Sigmoid colon (tissue), 4 donors: ENCODE data around the gene REPS1.

Experiments used
- EP300 ChIP-seq, 4 donors: sonication (generic); formaldehyde crosslinking; IDR thresholded peaks; one replicate each; pipeline ENCODE4 v1.6.1; 2017; ENCODE audit warnings: antibody characterized with exemption in 4 of 4
- POLR2A ChIP-seq, 2 donors: fragments of 450-650 bp; IDR thresholded peaks; one replicate each; pipeline ENCODE4 v1.6.1; 2016; ENCODE audit warnings: antibody characterized with exemption in 2 of 2, mild to moderate bottlenecking in 2 of 2, moderate library complexity in 2 of 2
- POLR2AphosphoS5 ChIP-seq, 4 donors: sonication (generic); formaldehyde crosslinking; IDR thresholded peaks; one replicate each; pipeline ENCODE4 v1.6.1; 2017; ENCODE audit warnings: antibody characterized with exemption in 4 of 4
- TF ChIP-seq, protein P1 (sequence below), 4 experiments: fragments of 450-650 bp in 3 of 4; fragments of 200-600 bp in 1 of 4; IDR thresholded peaks; one replicate each; pipeline ENCODE4 v1.5.1; 2016 to 2019; ENCODE audit warnings: antibody characterized with exemption in 4 of 4, mild to moderate bottlenecking in 3 of 4, moderate library complexity in 2 of 4

DNA sequence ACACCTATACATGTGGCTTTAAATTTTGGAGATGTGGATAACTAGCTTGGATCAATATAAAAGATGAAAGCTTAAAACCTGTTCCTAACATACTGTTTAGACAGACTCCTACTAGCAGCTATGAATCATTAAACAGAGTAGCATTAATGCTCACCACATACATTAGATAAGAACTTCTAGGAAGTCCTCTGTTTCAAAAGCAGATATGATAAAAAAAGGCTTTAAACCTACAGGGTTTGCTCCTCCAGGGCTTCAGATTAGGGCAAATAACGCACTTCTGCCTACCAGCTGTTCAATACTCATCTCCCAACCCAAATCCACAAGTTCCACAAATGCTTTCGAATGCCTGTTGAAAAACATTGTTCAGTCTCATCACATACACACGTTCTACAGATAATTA is 1.5 kb downstream of the REPS1 start:
- TF ChIP-seq, protein P1, sequence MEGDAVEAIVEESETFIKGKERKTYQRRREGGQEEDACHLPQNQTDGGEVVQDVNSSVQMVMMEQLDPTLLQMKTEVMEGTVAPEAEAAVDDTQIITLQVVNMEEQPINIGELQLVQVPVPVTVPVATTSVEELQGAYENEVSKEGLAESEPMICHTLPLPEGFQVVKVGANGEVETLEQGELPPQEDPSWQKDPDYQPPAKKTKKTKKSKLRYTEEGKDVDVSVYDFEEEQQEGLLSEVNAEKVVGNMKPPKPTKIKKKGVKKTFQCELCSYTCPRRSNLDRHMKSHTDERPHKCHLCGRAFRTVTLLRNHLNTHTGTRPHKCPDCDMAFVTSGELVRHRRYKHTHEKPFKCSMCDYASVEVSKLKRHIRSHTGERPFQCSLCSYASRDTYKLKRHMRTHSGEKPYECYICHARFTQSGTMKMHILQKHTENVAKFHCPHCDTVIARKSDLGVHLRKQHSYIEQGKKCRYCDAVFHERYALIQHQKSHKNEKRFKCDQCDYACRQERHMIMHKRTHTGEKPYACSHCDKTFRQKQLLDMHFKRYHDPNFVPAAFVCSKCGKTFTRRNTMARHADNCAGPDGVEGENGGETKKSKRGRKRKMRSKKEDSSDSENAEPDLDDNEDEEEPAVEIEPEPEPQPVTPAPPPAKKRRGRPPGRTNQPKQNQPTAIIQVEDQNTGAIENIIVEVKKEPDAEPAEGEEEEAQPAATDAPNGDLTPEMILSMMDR (IDR thresholded peaks at IDR 0.05), result no peak
- no peak for TF ChIP-seq EP300 (IDR thresholded peaks at IDR 0.05)
- no peak for TF ChIP-seq POLR2AphosphoS5 (IDR thresholded peaks at IDR 0.05)
- TF ChIP-seq POLR2A (IDR thresholded peaks at IDR 0.05), result no peak
